Pons (tissue), 1 donor: Measurements from ENCODE around the gene TMEM269.
"Not testable (repeated sequence)": the region's sequence is repeated elsewhere in the genome, so short reads cannot be mapped to it uniquely, and the experiment has no call there.

Source experiments
- DNase-seq: peaks from one replicate; pipeline ENCODE4 v3.0.0-alpha.2; 2016; ENCODE audit warnings: low spot score

The TMEM269 gene

GRCh38 chr1:42776502-42776901, 8.3 kb upstream of the TMEM269 start:
- DNase-seq, result no peak

DNA sequence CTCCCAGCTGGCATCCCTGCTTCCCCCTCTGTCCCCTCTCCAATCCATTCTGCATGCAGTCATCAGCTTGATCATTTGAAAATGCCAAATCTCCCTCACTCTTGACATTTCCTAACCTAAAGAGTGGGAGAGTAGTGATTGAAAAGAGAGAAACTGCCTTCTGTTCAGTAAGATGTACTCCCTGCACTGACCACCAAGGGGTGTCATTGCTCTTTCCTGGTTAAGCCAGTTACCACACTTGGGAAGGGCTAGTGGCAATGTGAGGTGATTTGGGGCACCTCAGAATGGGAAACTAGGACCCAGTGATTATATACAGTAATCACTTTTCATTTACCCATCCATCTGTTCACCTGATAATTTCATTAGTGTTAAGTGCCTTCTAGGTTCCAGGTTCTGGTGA, 6.9 kb upstream of the TMEM269 start:
- DNase-seq, result peak; percentile 66

DNA sequence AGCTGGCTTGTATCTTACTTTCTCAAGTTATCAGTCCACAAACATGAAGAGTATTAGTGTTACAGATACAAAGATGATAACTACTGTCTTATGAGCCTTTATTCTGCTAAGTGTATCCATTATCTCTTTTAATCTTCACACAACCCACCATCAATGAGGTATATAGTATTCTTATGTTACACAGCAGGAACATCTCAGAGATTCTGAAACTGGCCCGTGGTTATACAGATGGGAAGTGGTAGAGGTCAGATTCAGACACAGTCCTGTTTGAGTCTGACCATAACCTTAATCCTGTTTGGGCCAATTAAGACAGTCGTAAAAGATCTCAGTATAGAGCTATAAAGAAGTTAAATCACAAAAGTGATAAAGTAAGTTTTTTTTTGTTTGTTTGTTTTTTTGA, 5.1 kb upstream of the TMEM269 start:
- DNase-seq, result no peak

DNA sequence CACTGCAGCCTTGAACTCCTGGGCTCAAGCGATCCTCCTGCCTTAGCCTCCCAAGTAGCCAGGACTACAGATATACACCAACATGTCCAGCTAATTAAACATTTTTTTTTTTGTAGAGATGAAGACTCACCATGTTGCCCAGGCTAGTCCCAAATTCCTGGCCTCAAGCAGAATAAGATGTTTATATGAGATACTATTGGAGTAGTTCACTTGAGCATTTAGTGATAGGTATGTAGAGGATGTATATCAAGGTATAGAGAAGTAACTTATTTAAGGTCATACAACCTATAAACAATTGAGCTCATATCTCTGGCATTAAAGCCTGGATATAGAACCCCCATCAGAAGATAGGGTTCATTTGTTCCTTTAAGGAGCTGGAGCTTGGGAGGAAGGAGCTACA, 4.6 kb upstream of the TMEM269 start:
- no peak for DNase-seq

DNA sequence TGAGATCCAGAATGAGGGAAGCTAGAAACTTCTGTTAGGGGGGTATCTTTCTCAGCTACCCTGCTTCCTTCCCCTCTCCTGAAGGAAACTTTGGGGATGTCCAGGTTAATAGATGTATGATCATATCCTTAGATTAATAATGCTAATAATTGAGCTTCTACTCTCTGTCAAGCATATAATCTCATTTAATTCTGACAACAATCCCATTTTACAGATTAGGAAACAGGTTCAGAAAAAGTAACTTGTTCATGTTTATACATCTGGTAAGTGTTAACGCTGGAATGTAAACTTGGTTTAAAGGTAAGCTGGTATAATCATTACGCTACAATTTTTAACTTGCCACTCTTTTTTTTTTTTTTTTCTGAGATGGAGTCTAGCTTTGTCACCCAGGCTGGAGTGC, 1.7 kb upstream of the TMEM269 start:
- no peak for DNase-seq

- DNase-seq, result no peak
Observed at GRCh38 chr1:42784547-42784945, 245 bp upstream of the TMEM269 start.

- no peak for DNase-seq
Observed at GRCh38 chr1:42786097-42786496, 1.3 kb downstream of the TMEM269 start.

GRCh38 chr1:42788021-42788420, 3.2 kb downstream of the TMEM269 start:
- DNase-seq, result no peak

- DNase-seq, result no peak
Observed at GRCh38 chr1:42793824-42794223, 9.0 kb downstream of the TMEM269 start.

GRCh38 chr1:42797414-42797813, 12.6 kb downstream of the TMEM269 start:
- no peak for DNase-seq

DNA sequence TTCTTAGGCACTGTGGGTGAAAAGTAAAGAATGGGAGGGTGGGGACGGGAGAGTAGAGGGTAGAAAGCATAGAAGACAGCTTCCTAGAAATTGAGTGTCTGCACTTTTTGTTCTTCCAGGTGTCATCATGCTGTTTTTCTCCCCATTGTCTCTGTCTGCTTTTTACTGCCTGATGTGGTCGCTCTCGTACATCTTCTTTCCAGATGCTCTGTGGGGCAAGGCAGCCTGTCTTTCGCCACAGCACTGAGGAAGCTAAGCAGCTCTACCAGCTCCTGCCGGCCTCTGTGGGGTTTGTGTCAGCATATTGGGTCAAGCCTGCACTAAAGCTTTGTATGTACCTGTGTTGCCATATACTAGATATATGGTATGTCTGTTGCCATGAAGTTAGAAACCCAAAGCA, 13.2 kb downstream of the TMEM269 start:
- DNase-seq, result peak; percentile 30

DNA sequence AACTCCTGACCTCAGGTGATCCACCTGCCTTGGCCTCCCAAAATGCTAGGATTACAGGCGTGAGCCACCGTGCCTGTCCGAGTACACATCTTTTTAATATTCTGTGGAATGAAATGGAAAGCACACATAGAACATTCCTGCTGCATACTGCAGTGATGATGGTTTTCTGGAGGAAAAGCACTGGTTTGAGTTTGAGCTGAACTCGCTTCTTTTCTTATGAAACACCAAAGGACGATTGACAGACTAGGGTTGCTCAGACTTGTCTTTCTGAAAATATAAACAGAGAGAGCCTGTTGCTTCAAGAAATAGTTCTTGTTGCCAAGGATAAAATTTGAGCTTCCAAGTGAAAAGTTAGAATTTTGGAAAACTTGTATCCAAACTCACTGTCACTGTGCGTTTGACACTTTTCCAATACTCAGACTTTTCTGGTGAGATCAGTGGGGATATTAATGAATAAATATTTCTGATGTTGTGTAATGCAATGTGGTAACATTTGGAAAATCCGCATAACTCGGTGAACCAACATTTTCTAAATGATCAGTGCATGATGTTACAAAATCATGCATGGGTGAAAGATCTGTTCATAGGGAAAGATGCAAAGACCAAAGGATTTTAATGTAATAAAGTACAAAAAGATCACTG, 17.2 kb downstream of the TMEM269 start:
- no peak for DNase-seq

DNA sequence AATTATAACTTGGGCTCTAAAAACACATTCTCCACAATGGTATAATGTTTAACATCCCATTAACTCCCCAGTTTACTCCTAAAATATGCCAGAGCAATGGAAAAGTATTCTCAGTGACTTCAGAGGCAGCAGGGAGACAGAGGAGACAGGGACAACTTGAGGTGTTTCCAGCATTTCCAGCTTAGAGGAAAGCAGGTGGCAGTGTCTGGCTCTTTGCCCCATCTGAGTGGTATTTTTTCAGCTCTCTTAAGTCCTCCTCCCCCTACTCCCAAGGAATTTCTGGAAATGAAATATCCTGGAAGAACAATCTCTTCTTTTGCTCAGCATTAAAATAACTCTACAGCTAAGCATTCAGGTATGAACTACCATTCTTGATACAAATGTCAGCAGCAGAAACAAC, 21.4 kb downstream of the TMEM269 start:
- no peak for DNase-seq

DNA sequence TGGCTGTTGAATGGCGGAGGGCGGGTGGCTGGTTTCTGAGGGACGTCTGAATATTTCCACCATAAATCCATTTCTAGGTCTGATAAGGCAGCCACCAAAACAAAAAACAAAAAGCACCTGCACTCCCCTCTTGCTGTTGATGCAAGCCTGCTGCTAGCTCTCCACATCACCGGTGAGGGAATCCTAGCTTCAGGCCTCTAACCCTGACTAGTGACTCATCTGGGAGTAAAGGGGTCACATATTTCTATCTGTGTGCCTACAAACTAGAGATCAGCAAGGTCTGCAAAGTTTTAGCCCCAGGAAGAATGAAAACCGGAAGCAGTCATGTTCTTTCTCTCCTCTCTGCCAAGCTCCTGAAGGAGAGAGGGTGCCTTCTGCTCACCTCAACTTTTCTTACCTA, 21.8 kb downstream of the TMEM269 start:
- no peak for DNase-seq

- DNase-seq, result no peak
Observed at GRCh38 chr1:42807056-42807668, 22.4 kb downstream of the TMEM269 start.

DNA sequence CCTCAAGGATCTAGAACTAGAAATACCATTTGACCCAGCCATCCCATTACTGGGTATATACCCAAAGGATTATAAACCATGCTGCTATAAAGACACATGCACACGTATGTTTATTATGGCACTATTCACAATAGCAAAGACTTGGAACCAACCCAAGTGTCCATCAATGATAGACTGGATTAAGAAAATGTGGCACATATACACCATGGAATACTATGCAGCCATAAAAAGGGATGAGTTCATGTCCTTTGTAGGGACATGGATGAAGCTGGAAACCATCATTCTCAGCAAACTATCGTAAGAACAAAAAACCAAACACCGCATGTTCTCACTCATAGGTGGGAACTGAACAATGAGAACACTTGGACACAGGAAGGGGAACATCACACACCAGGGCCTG, 30.0 kb downstream of the TMEM269 start:
- not testable (repeated sequence) for DNase-seq

DNA sequence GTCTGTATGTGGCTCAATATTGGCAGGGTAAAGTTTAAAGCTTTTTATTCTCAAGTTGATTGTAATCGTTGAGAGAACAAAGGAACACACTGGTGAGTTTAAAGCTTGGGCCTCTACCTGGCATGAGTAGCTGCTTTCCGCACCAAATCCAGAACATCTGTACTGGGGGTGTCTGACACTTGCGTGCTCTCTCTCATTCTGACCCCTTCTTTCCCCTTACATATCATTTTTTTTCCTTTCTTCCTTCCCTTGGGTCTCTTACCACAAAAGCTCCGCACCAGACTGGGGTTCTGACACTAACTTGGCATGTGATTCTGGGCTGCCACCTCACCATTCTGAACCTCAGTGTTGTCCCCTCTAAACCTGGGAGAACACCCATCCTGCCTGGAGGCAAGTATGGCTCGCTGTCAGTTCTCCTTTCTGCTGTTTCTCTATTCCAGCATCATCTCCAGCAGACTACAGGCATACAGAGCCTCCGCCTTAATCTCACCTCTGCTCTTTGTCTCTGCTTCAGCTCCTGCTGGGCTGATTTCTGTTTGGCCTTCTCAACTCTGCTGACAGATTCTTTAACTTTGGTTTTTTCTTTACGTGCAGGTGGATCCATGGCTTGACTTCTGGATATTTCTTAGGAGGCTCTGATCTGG, 31.3 kb downstream of the TMEM269 start:
- DNase-seq, result peak; percentile 45

- peak; percentile 80 for DNase-seq
Observed at GRCh38 chr1:42816585-42817439, 32.0 kb downstream of the TMEM269 start, which contains the start of the genes ERMAP and SVBP. Gene ERMAP (plus strand): TSS chr1:42817122. CDS start chr1:42830449, 13,327 bp downstream. Gene SVBP (minus strand): TSS chr1:42817397. CDS start chr1:42816544, 853 bp downstream.

- DNase-seq, result peak; percentile 84
Observed at GRCh38 chr1:42817440-42817767, 32.6 kb downstream of the TMEM269 start.

- peak; percentile 15 for DNase-seq
Observed at GRCh38 chr1:42817976-42818375, 33.2 kb downstream of the TMEM269 start.

DNA sequence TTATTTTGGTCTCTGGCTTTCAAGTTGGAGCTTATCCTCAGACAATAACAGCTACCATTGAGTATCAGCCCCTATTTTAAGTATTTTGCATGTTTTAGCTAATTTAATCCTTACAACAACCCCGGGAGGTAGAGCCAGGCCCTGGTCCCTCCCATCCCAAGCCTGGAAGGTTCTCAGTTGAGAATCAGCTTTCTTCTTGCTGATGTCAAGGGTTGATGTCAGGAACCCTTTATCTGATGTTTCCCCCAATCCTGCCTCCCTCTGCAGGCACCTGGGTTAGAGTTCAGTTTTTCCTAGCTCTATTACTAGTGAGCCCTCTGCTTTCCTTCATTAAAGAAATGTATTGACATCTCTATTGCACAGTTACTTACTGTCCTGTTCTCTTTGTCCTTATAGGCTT, 36.0 kb downstream of the TMEM269 start:
- no peak for DNase-seq

DNA sequence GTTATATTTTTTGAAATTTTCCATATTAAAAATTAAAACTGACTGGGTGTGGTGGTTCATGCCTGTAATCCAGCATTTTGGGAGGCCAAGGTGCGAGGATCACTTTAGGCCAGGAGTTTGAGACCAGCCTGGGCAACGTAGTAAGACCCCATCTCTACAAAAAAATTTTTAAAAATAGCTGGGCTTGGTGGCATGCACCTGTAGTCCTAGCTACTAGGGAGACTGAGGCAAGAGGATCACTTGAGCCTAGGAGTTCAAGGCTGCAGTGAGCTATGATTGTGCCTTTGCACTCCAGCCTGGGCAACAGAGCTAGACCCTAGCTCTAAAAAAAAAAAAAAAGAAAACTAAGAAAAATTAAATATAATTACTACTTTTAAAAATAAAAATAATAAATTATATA, 36.9 kb downstream of the TMEM269 start:
- DNase-seq, result no peak
